ENCODE data around the gene CHST11.

Gene CHST11

DNA sequence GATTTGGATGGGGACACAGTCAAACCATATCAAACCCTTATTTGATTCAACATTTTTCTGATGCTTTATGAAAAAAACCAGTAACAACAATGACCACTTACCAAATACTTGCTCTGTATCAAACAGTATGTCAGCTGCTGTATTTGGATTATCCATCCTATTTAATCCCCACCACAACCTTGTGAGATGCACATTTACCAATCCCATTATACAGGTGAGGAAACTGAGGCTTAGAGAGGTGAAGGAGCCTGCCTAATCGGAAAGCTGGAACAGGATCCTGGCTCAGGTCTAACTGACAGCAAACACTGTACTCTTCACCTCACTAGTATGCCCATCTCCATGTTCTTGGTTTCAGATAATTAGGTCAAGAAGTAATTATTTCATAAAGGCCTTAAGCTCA, 13.8 kb downstream of the CHST11 start:
- in situ Hi-C loops (cut with MboI; ENCODE audit: low sequenced_read_pairs, unreplicated experiment), result no loop called here
- TF ChIP-seq CTCF (IDR thresholded peaks at IDR 0.05; ENCODE audit: borderline replicate concordance, control extremely low read depth, extremely low read depth, insufficient read depth, missing control alignments), result no peak
- no peak for DNase-seq (ENCODE audit: low spot score)

- DNase-seq (ENCODE audit: low spot score), result no peak
- in situ Hi-C loops (cut with MboI; ENCODE audit: low sequenced_read_pairs, unreplicated experiment), result no loop called here
- TF ChIP-seq CTCF (IDR thresholded peaks at IDR 0.05; ENCODE audit: borderline replicate concordance, control extremely low read depth, extremely low read depth, insufficient read depth, missing control alignments), result no peak
Observed at GRCh38 chr12:104471336-104471735, 14.6 kb downstream of the CHST11 start.

DNA sequence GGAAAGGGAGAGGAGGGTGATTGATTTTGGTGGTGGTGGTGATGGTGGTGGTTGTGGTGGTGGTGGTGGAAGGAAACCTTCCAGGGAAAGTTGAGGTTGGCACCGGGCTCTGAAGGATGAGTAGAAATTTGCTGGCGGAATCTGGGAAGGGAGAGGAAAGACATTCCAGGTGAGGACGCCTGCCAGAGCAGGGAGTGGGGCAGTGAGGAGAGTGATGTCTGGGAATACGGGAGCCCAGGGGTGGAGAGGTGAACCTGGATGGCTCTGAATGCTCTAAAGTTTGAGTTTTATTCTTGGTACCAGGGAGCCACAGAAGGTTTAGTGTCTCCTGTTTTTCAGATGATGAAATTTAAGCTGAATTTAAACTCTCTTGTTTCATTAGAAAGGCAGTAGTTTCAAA, 16.0 kb downstream of the CHST11 start:
- TF ChIP-seq CTCF (IDR thresholded peaks at IDR 0.05; ENCODE audit: borderline replicate concordance, control extremely low read depth, extremely low read depth, insufficient read depth, missing control alignments), result no peak
- in situ Hi-C loops (cut with MboI; ENCODE audit: low sequenced_read_pairs, unreplicated experiment), result no loop called here
- no peak for DNase-seq (ENCODE audit: low spot score)

DNA sequence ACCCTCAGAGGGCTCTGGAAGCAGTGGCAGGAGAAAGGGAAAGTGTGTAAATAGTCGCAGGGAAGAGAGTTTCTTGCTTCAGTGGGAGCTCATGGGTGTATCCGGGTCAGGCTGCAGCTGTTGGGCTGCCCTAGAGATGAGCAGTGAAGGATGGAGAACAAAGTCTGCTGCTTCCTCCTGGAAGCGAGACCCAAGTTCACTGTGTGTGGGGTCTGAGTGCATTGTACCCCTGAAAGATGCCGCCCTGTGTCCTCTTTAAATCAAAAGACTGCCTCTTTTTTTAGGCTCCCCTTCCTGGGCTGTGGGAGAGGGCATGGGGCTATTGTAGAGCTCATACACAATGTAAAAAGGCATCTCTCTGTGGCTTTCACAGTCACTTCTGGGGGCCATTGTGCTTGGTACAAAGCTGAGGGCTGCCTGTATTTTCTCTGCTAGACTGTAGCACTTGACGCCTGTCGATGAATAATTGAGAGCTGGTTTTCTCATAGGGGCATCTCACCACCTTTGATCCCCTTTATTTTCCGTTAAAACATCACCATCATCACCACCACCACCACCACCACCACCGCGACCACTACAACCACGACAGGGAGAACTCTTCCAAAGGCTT, 16.7 kb downstream of the CHST11 start:
- DNase-seq (ENCODE audit: low spot score), result no peak
- in situ Hi-C loops (cut with MboI; ENCODE audit: low sequenced_read_pairs, unreplicated experiment), result no loop called here

GRCh38 chr12:104475271-104475670, 18.5 kb downstream of the CHST11 start:
- DNase-seq (ENCODE audit: low spot score), result no peak
- in situ Hi-C loops (cut with MboI; ENCODE audit: low sequenced_read_pairs, unreplicated experiment), result no loop called here
- no peak for TF ChIP-seq CTCF (IDR thresholded peaks at IDR 0.05; ENCODE audit: borderline replicate concordance, control extremely low read depth, extremely low read depth, insufficient read depth, missing control alignments)

More for the DNA sequence above, 16.7 kb downstream of the CHST11 start:
- no peak for TF ChIP-seq CTCF (IDR thresholded peaks at IDR 0.05; ENCODE audit: borderline replicate concordance, control extremely low read depth, extremely low read depth, insufficient read depth, missing control alignments)

DNA sequence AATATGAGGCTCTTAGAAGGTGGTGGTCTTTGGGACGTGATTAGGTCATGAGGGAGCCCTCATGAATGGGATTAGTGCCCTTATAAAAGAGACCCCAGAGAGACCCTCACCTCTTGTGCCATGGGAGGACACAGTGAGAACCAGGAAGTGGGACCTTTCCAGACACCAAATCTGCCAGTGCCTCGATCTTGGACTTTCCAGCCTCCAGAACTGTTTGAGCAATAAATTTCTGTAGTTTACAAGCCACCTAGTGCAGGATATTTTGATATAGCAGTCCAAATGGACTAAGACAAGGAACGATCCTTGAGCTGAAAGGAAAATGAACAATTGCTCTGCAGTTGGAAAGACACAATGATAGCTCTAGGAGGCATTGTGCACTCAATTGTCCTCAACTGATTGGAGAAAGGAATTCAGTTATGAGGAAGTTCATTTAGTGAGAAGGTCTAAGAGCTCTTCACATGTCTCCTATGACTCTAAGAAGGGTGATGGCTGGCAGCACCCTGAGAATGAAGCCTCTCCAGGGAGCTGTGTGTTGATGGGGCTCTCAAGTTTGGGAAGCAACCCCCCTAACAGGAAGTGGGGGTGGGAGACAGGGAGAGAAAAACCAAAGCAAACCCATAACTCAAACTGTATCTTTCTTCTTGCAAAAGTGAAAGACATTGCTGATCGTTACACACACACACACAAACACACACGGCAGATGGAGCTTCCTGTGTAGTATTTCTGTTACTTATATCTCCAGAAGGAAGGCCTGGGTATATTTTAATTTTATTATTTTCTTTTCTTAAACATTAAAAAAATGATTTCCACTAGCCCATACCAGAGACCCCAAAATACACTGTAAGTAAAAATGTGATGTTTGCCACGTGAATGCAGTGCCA, 21.0 kb downstream of the CHST11 start:
- no peak for DNase-seq (ENCODE audit: low spot score)
- TF ChIP-seq CTCF (IDR thresholded peaks at IDR 0.05; ENCODE audit: borderline replicate concordance, control extremely low read depth, extremely low read depth, insufficient read depth, missing control alignments), result no peak
- in situ Hi-C loops (cut with MboI; ENCODE audit: low sequenced_read_pairs, unreplicated experiment), result no loop called here
